Epithelial cell of prostate (primary cell): Measurements from ENCODE around the gene NQO1.
A peak's percentile ranks its signal among the peaks of the same experiment; 100 is the strongest.
"Not testable (repeated sequence)": the region's sequence is repeated elsewhere in the genome, so short reads cannot be mapped to it uniquely, and the experiment has no call there.

Source experiments
- DNase-seq: peaks from one replicate; pipeline ENCODE4 v3.0.0-alpha.2; 2011; ENCODE audit warnings: low read depth, low spot score
- H3K27ac ChIP-seq: fragments of 450-650 bp; 2 replicates; pipeline ENCODE4 v1.5.1; 2017; ENCODE audit warnings: mild to moderate bottlenecking

NQO1 gene

DNA sequence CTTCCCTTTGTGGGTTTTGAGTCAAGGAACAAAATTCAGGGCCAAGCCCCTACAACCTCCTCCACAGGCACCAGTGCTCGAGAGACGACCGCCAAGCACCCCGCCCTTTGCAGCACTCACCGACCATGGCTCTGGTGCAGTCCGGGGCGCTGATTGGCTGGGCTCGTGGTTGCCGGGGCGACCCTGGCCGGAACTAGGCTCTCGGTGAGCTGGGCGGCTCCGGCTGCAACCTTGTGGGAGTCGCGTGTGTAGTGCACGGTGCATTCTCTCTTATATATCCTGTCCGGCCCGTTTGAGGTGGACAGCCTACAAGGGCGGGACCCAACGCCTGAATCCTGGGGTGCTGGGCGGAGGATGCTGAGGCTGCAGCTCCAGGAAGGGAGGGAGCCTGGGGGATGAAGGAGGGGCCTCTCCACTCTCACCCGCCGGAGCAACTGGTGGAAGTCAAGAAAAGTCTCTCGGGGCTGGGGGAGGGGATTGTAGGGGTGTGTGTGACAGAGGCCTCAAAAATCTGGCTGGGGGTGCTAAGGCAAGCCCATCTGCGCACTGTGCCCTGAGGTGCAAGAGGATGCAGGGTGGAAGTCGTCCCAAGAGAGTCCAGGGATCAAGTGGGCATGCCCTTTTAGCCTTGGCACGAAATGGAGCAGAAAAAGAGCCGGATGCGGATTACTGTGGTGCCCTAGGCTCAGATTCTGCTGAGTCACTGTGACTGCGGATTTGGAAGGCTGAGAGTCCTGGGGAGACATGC, at the start of gene NQO1:
NQO1 (minus strand) TSS at position 248 of the 748 bp plus-strand sequence; CDS start at position 127, 121 bp downstream.
- peak within 1 kb of the TSS; percentile 87 for H3K27ac ChIP-seq
- DNase-seq = peak; percentile 75

- DNase-seq = no peak
- H3K27ac ChIP-seq = no peak overlapping the region
These were observed 49.2 kb upstream of the NQO1 start for GRCh38 chr16:69775563-69775962.

GRCh38 chr16:69773260-69773947, 47.0 kb upstream of the NQO1 start:
- no peak overlapping the region for H3K27ac ChIP-seq
- no peak for DNase-seq

GRCh38 chr16:69771651-69771967, 45.2 kb upstream of the NQO1 start:
- no peak overlapping the region for H3K27ac ChIP-seq
- no peak for DNase-seq

DNA sequence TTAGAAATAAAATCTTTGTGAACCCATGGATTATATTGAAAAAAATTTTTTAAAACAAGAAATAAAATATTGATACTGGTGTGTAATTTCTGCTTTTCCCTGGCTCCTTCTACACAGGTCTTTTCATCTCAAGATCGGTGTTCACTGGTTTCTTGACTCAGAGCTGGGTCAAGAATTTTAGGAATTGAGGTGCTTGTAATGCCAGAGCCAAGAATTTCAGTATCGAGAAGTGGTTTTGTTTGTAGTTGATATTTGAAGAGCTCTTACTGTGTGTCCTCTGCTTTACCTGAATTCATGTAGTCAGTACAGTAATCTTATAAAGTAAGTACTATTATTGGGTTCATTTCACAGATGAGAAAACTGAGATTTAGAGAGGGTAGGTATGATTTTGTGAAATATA, 43.0 kb upstream of the NQO1 start:
- DNase-seq = no peak
- H3K27ac ChIP-seq = no peak overlapping the region

GRCh38 chr16:69768666-69769065, 42.3 kb upstream of the NQO1 start:
- DNase-seq = no peak
- H3K27ac ChIP-seq = no peak overlapping the region

- no peak for DNase-seq
- H3K27ac ChIP-seq = no peak overlapping the region
These were observed 41.3 kb upstream of the NQO1 start for GRCh38 chr16:69767459-69768229.

- no peak for DNase-seq
- no peak overlapping the region for H3K27ac ChIP-seq
These were observed 37.2 kb upstream of the NQO1 start for GRCh38 chr16:69763599-69763942.

GRCh38 chr16:69762814-69763598, 36.6 kb upstream of the NQO1 start:
- DNase-seq = no peak

GRCh38 chr16:69761983-69762813, 35.8 kb upstream of the NQO1 start, which contains the start of gene WWP2:
Gene WWP2 (plus strand): TSS chr16:69762332. CDS start chr16:69787011, 24,679 bp downstream.
- H3K27ac ChIP-seq = peak within 1 kb of the TSS; percentile 80
- DNase-seq = no peak

More at GRCh38 chr16:69762814-69763598, 36.6 kb upstream of the NQO1 start:
- peak overlapping the region; percentile 80 for H3K27ac ChIP-seq

DNA sequence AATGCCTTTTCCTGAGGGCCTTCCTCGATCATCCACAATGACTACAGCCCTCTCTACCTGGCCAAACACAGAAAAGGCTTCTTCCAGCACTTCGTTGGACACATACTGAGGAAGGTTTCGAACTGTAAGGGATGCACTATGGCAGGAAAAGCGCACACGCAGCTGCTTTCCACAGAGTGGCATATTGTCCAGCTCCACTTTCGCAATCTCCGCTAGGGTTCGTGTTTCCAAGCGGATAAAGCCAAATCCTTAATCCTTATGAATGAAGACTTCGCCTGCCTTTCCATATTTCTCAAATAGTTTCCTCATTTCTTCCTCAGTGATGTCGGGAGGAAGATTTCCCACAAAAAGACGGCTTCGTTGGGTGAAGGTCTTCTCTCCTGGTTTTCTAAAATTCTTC, 31.0 kb upstream of the NQO1 start:
- not testable (repeated sequence) for DNase-seq

DNA sequence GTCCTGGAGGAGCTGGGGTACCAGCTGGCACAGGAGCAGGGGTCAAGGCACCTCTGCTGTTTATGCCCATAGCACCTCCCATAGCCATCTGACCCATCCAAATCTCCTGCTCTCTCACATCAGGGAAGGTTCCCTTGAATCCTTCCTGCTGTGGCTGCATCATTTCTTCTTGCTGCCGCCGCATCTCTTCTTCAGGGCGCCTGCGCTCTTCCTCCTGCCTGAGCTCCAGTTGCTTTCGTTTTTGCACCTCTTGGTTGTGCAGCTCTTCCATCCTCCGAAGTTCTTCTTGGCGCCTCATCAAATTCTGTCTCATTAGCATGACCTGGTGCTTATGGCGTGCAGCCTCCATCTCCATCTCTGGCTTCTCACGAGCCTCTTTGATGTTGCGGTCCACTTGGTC, 30.3 kb upstream of the NQO1 start:
- DNase-seq = no peak
- no peak overlapping the region for H3K27ac ChIP-seq

More for the DNA sequence above, 31.0 kb upstream of the NQO1 start:
- H3K27ac ChIP-seq = not testable (repeated sequence)

DNA sequence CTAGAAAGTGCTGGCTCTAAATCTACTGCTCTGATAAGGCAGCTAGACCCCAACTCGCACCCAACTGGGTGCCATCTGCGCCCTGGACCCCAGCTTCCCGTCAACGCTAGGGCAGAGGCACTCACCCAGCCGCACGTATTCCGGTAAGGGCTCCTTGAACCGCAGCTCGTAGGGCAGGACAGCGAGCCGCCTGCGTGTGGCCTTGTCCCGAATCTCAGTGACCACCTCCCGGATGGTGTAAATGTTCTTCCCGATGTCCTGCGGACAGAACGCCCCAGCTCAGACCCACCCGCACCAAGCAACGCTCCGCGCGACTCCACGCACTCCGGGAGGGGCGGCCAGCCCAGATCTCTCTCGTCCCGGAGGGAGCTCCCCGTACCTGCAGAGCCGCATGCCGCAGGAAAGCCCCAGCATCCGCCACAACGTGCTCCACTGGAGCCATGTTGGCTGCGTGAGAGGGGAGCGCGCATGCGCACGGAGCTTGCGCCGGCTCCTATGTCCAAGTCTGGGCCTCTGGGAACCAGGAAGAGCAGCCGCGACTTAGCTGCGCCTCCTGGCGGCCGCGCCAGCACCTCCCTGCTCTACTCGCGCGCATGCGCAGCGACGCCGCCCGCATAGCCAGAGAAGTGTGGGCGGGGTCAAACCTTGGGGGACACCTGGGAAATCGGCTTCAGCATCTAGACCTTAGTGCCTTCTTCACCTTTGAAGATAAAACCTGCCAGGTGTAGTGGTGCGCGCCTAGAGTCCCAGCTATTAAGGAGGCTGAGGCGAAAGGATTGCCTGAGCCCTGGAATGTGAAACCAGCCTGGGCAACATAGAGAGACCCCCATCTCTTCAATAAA, 28.3 kb upstream of the NQO1 start, which contains the start of gene NOB1:
NOB1 (minus strand) TSS at position 458 of the 842 bp plus-strand sequence; CDS start at position 442, 16 bp downstream.
- peak; percentile 79 for DNase-seq
- peak within 1 kb of the TSS; percentile 41 for H3K27ac ChIP-seq

- H3K27ac ChIP-seq = peak overlapping the region; percentile 41
- no peak for DNase-seq
These were observed 27.7 kb upstream of the NQO1 start for GRCh38 chr16:69754143-69754468.

- DNase-seq = no peak
- H3K27ac ChIP-seq = no peak overlapping the region
These were observed 22.5 kb upstream of the NQO1 start for GRCh38 chr16:69748694-69749345.

- H3K27ac ChIP-seq = no peak overlapping the region
- no peak for DNase-seq
These were observed 20.8 kb upstream of the NQO1 start for GRCh38 chr16:69747115-69747514.

DNA sequence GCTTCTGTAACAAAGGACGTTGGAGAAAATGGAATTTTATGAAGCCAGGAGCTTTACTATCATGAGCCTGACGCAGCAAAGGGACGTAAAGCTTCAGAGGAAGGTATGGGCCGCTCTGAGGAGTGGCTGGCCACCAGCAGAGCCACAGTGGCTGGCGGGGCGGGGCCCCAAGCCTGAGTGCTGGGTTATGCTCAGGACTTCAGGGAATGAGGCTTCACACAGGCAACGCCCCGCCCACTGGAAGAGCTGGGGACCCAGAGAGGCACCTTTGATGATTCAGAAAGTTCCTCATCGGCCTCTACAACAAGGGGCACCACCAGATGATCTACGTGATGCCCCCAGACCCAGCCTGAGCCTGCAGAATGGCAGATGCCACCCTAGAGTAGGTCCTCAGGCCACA, 19.6 kb upstream of the NQO1 start:
- DNase-seq = no peak
- no peak overlapping the region for H3K27ac ChIP-seq

DNA sequence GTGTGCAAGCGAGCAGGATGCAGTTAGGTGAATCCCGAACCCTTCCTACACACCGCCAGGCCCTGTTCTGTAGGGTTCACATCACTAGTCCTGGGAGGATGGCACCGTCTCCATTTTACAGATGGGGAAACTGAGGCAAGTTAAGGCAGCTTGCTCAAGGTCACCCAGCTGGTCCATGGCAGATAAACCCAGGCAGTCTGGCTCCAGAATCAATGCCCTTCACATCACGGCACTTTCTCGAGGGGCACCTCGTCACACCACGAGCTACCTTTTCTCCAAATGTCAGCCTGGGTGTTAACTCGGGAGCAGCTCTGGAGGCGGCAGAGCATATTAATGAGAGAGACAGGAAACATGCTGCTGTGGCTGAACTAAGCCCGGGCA, 18.9 kb upstream of the NQO1 start:
- H3K27ac ChIP-seq = no peak overlapping the region
- no peak for DNase-seq
